ENCODE measurements around the gene MEP1A. TPM values are rescaled to one million over a fixed set of nuclear protein-coding genes. Genes with fewer than 3 reads are reported as not detected.

Gene MEP1A
- total RNA-seq, 2 donors from 2014 or later: 38.0 to 207 TPM

DNA sequence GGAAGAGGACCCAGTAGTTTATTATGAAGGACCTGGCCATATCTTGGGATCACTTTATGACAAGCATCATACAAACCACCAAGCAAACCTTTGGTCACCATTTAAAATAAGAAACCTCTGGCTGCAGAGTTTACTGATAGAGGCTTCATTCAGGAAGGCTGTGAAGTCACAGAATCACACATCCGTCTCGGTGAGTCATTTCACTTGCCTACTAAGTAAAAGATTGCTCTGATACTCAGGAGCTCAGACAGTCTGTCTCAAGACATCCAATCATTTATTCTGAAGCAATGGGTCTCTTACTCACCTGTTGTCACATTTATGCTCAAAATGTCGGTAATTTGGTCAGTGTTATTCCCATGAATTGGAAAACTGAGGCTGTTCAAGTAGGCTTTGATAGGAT is 94.8 kb downstream of the MEP1A start:
- Histone ChIP-seq H3K27ac (no peak overlapping the region), H3K36me3 (no peaks in the 10 kb centered on the region), H3K27me3 (no peaks in the 10 kb centered on the region), H3K9me3 (no peaks in the 10 kb centered on the region), H3K9ac (ENCODE audit: low read depth in 2 of 2, low read length in 2 of 2) (no peak overlapping the region), H3K4me3 (no peak overlapping the region), H3K4me1 (no peaks in the 10 kb centered on the region)
- intact Hi-C loops (cut with DNase I): no loop called here
- TF ChIP-seq, protein P1, sequence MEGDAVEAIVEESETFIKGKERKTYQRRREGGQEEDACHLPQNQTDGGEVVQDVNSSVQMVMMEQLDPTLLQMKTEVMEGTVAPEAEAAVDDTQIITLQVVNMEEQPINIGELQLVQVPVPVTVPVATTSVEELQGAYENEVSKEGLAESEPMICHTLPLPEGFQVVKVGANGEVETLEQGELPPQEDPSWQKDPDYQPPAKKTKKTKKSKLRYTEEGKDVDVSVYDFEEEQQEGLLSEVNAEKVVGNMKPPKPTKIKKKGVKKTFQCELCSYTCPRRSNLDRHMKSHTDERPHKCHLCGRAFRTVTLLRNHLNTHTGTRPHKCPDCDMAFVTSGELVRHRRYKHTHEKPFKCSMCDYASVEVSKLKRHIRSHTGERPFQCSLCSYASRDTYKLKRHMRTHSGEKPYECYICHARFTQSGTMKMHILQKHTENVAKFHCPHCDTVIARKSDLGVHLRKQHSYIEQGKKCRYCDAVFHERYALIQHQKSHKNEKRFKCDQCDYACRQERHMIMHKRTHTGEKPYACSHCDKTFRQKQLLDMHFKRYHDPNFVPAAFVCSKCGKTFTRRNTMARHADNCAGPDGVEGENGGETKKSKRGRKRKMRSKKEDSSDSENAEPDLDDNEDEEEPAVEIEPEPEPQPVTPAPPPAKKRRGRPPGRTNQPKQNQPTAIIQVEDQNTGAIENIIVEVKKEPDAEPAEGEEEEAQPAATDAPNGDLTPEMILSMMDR (IDR thresholded peaks at IDR 0.05): no peak
- no peak for DNase-seq

DNA sequence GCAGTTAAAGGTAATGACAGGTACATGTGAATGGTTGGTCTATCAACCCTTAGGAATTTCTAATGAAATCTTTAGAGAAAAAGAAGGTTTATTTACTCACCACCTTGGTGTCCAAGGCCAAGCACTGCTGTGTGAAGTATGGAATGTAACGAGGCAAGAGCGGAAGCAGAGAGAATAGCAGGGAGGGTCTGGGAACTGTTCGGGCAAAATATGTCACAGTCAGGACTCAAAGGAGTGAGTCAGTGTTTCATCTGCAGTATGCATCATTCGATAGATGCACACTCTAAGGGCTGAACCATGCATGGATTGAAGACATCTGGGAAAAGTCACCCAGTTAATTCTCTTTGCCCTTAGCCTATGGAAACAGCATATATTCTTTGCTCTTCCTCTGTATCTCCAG is 95.4 kb downstream of the MEP1A start:
- intact Hi-C loops (cut with DNase I): no loop called here
- H3K9me3 ChIP-seq: no peaks in the 10 kb centered on the region
- TF ChIP-seq, protein P1 (IDR thresholded peaks at IDR 0.05): no peak
- no peak overlapping the region for H3K9ac ChIP-seq (ENCODE audit: low read depth in 2 of 2, low read length in 2 of 2)
- H3K4me3 ChIP-seq: no peak overlapping the region
- H3K27me3 ChIP-seq: no peaks in the 10 kb centered on the region
- no peak overlapping the region for H3K27ac ChIP-seq
- H3K36me3 ChIP-seq: no peaks in the 10 kb centered on the region
- H3K4me1 ChIP-seq: no peaks in the 10 kb centered on the region
- no peak for DNase-seq

Other genes starting within 250 kb of the MEP1A start
- 1 to 10 TPM; 4.3 to 4.4 TPM for gene CYP39A1, start 140.6 kb upstream of the MEP1A start, total RNA-seq
- gene SLC25A27, start 140.4 kb upstream of the MEP1A start, total RNA-seq: 1 to 10 TPM; 7.1 to 7.6 TPM
- under 1 TPM; 0.08 to 0.40 TPM for gene TDRD6, start 105.5 kb upstream of the MEP1A start, total RNA-seq
- gene PLA2G7, start 58.0 kb upstream of the MEP1A start, total RNA-seq: 1 to 10 TPM; 1.2 to 2.9 TPM
- gene ANKRD66, start 46.5 kb upstream of the MEP1A start, total RNA-seq: not detected
- gene ADGRF5, start 128.5 kb downstream of the MEP1A start, total RNA-seq: 1 to 10 TPM; 1.8 to 3.3 TPM
- 1 to 10 TPM; 1.7 to 2.0 TPM for gene ADGRF1, start 248.9 kb downstream of the MEP1A start, total RNA-seq

All from colonic mucosa (tissue), 4 donors.